ENCODE measurements around the gene MAEA. TPM values are rescaled to one million over a fixed set of nuclear protein-coding genes. Genes with fewer than 3 reads are reported as not detected.

MAEA gene
- total and polyA plus RNA-seq, 2 of the 8 experiments (the other 6 are each of a cell fraction or from before 2014, with no cell fraction given): 75.8 to 133 TPM

GRCh38 chr4:1374706-1375045, 85.0 kb downstream of the MAEA start (continued):
- TF ChIP-seq CHD7 (IDR thresholded peaks at IDR 0.05; ENCODE audit: insufficient replicate concordance, low read length): no peak
- TF ChIP-seq CREB1 (IDR thresholded peaks at IDR 0.05): no peak
- no peak for TF ChIP-seq SP2 (IDR thresholded peaks at IDR 0.05; ENCODE audit: low read length)
- TF ChIP-seq TEAD4 (IDR thresholded peaks at IDR 0.05; ENCODE audit: low read depth, low read length): no peak
- TF ChIP-seq CHD2 (IDR thresholded peaks at IDR 0.05; ENCODE audit: low read length): no peak
- TF ChIP-seq BRCA1 (IDR thresholded peaks at IDR 0.05; ENCODE audit: low read depth, low read length): no peak
- TF ChIP-seq KDM4A (IDR thresholded peaks at IDR 0.05; ENCODE audit: low read depth, low read length, severe bottlenecking): no peak
- no peak for TF ChIP-seq CTBP2 (IDR thresholded peaks at IDR 0.05; ENCODE audit: borderline replicate concordance, insufficient read depth, insufficient read length, low read length)
- TF ChIP-seq, protein P1, sequence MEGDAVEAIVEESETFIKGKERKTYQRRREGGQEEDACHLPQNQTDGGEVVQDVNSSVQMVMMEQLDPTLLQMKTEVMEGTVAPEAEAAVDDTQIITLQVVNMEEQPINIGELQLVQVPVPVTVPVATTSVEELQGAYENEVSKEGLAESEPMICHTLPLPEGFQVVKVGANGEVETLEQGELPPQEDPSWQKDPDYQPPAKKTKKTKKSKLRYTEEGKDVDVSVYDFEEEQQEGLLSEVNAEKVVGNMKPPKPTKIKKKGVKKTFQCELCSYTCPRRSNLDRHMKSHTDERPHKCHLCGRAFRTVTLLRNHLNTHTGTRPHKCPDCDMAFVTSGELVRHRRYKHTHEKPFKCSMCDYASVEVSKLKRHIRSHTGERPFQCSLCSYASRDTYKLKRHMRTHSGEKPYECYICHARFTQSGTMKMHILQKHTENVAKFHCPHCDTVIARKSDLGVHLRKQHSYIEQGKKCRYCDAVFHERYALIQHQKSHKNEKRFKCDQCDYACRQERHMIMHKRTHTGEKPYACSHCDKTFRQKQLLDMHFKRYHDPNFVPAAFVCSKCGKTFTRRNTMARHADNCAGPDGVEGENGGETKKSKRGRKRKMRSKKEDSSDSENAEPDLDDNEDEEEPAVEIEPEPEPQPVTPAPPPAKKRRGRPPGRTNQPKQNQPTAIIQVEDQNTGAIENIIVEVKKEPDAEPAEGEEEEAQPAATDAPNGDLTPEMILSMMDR (IDR thresholded peaks at IDR 0.05; ENCODE audit: control extremely low read depth in 1 of 3, insufficient read depth in 1 of 3, low read depth in 1 of 3, low read length in 3 of 3): no peak
- TF ChIP-seq TCF12 (IDR thresholded peaks at IDR 0.05; ENCODE audit: low read depth, low read length): no peak
- TF ChIP-seq POLR2A (IDR thresholded peaks at IDR 0.05; ENCODE audit: control extremely low read depth in 1 of 2, low read depth in 2 of 2, low read length in 2 of 2): no peak

Data from H1 (cell line).